Parathyroid adenoma (tissue), 2 donors: Measurements from ENCODE around the gene MBD3L5.
"Not testable (repeated sequence)": the region's sequence is repeated elsewhere in the genome, so short reads cannot be mapped to it uniquely, and the experiment has no call there.

Experiments used
- H2AFZ ChIP-seq: fragments of 300-600 bp; sonication (generic); one replicate; pipeline ENCODE4 v1.7.0; 2017; ENCODE audit warnings: antibody characterized with exemption, mild to moderate bottlenecking
- H3K27ac ChIP-seq: fragments of 300-600 bp; sonication (generic); one replicate; pipeline ENCODE4 v1.7.0; 2017
- H3K27me3 ChIP-seq: fragments of 300-600 bp; sonication (generic); one replicate; pipeline ENCODE4 v1.7.0; 2017; ENCODE audit warnings: low read length; ENCODE audit not compliant: control insufficient read depth, insufficient read depth
- H3K36me3 ChIP-seq: fragments of 300-600 bp; sonication (generic); one replicate; pipeline ENCODE4 v1.7.0; 2017; ENCODE audit warnings: low read length; ENCODE audit not compliant: control insufficient read depth, insufficient read depth
- H3K4me1 ChIP-seq: fragments of 300-600 bp; sonication (generic); one replicate; pipeline ENCODE4 v1.7.0; 2017; ENCODE audit warnings: control low read depth
- H3K4me2 ChIP-seq: fragments of 300-600 bp; sonication (generic); one replicate; pipeline ENCODE4 v1.7.0; 2017; ENCODE audit warnings: low read length
- H3K4me3 ChIP-seq: fragments of 300-600 bp; sonication (generic); one replicate; pipeline ENCODE4 v1.7.0; 2017; ENCODE audit warnings: low read depth, low read length
- H3K79me2 ChIP-seq: fragments of 300-600 bp; sonication (generic); one replicate; pipeline ENCODE4 v1.7.0; 2017; ENCODE audit warnings: control low read depth
- H3K9ac ChIP-seq: fragments of 300-600 bp; sonication (generic); one replicate; pipeline ENCODE4 v1.7.0; 2017; ENCODE audit warnings: mild to moderate bottlenecking
- H3K9me3 ChIP-seq: fragments of 300-600 bp; sonication (generic); one replicate; pipeline ENCODE4 v1.7.0; 2017; ENCODE audit warnings: low read length; ENCODE audit not compliant: control insufficient read depth
- CTCF ChIP-seq: fragments of 300-600 bp; sonication (generic); IDR thresholded peaks from one replicate; pipeline ENCODE4 v1.7.0; 2017; ENCODE audit warnings: antibody characterized with exemption, mild to moderate bottlenecking
- donor health status: primary hyperparathyroidism.

Gene MBD3L5

DNA sequence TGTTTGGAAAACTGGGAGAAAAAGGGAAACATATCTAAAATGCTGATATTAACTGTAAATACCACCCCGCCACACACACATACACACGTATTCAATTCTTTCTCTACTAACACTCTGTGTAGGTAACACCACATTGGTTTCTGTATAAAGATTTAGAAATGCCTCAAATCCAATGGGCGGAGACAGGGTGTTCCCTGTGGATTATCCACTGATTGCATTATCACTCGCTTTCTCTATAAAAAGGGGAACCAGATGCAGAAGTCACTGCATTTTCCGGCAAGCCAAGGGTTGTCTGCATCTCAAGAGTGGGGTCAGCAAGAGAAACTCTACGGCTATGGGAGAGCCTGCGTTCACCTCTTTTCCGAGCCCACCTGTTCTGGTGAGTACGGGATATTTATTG lies at the start of gene MBD3L5:
MBD3L5 (plus strand) TSS at position 301 of the 400 bp plus-strand sequence; CDS start at position 335, 34 bp downstream.
- H3K4me1 ChIP-seq, H2AFZ ChIP-seq, H3K36me3 ChIP-seq, H3K27ac ChIP-seq, H3K4me2 ChIP-seq, H3K27me3 ChIP-seq, H3K4me3 ChIP-seq, H3K79me2 ChIP-seq, H3K9me3 ChIP-seq, H3K9ac ChIP-seq: not testable (repeated sequence)

DNA sequence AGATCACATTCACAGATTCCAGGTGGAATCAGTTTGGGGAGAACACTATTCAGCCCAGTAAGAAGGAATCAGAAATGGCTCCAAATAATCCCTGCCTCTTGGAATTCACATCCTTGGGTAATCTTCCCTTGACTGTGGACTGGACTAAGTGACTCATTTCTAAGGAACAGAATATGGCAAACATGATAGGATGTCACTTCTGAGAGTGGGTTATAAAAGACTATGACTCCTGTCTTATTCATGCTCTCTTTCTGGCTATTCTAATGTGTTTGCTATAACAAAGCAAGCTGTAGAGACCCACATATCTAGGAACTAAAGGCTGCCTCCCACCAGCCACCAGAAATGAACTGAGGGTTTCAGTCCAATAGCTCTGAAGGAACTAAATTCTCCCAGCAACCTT lies 46.9 kb upstream of the MBD3L5 start:
- H3K79me2 ChIP-seq = no peaks in the 10 kb centered on the region

GRCh38 chr19:6987850-6988249 lies 42.5 kb upstream of the MBD3L5 start:
- no peak for TF ChIP-seq CTCF
- Histone ChIP-seq H3K4me1 (no peaks in the 10 kb centered on the region), H2AFZ (no peak overlapping the region), H3K9ac (no peak overlapping the region), H3K9me3 (no peaks in the 10 kb centered on the region), H3K27ac (no peak overlapping the region), H3K4me3 (no peak overlapping the region), H3K4me2 (no peak overlapping the region), H3K27me3 (no peaks in the 10 kb centered on the region), H3K36me3 (no peaks in the 10 kb centered on the region), H3K79me2 (no peaks in the 10 kb centered on the region)

More for the DNA sequence above, 46.9 kb upstream of the MBD3L5 start:
- Histone ChIP-seq H3K36me3 (no peaks in the 10 kb centered on the region), H3K27me3 (no peaks in the 10 kb centered on the region), H3K4me1 (no peaks in the 10 kb centered on the region), H2AFZ (no peak overlapping the region), H3K9ac (no peak overlapping the region), H3K4me3 (no peak overlapping the region), H3K27ac (no peak overlapping the region), H3K9me3 (no peaks in the 10 kb centered on the region), H3K4me2 (no peak overlapping the region)
- TF ChIP-seq CTCF = no peak

DNA sequence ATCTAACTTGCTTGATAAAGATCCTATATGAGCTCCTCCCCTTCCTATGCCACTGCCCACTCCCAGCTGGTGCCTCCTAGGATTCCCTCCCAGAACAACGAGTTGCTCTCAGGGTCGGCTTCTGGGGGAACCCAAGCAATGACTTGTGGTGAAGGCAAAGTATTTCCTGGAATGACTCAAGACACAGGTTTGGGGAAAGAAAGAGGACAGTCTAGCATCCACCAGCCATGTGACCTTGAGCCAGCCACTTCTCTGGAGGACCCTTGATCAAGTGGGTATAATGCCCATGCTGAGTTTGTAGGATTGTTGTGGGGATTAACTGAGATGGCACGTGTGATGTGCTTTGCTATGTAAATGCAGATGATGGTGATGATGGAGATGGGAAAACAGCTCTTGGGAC lies 42.1 kb upstream of the MBD3L5 start:
- no peaks in the 10 kb centered on the region for H3K9me3 ChIP-seq
- H2AFZ ChIP-seq = no peak overlapping the region
- no peaks in the 10 kb centered on the region for H3K27me3 ChIP-seq
- no peak overlapping the region for H3K27ac ChIP-seq
- no peaks in the 10 kb centered on the region for H3K79me2 ChIP-seq
- no peak overlapping the region for H3K4me2 ChIP-seq
- H3K9ac ChIP-seq = no peak overlapping the region
- H3K36me3 ChIP-seq = no peaks in the 10 kb centered on the region
- no peaks in the 10 kb centered on the region for H3K4me1 ChIP-seq
- H3K4me3 ChIP-seq = no peak overlapping the region
- no peak for TF ChIP-seq CTCF

DNA sequence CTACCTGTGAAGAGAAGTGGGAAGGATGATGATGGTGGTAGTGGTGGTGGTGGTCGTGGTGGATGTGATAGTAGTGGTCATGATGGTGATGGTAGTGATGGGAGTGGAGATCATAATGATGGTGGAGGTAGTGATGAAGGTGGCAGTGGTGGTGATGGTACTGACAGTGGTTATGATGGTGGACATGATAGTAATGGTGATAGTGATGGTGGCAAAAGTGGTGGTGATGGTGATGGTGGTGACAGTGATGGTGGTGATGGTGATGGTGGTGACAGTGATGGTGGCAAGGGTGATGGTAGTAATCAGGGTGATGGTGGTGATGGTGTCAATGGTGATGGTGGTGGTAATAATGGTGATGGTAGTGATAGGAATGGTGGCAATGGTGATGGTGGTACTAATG lies 35.3 kb upstream of the MBD3L5 start:
- no peak overlapping the region for H3K9ac ChIP-seq
- no peak for TF ChIP-seq CTCF
- no peak overlapping the region for H3K4me2 ChIP-seq
- no peak overlapping the region for H3K4me3 ChIP-seq
- H3K79me2 ChIP-seq = no peaks in the 10 kb centered on the region
- H3K4me1 ChIP-seq = no peaks in the 10 kb centered on the region
- no peaks in the 10 kb centered on the region for H3K36me3 ChIP-seq
- H3K27ac ChIP-seq = no peak overlapping the region
- no peaks in the 10 kb centered on the region for H3K27me3 ChIP-seq
- H2AFZ ChIP-seq = no peak overlapping the region
- H3K9me3 ChIP-seq = no peaks in the 10 kb centered on the region
